HG03439 (cell line): Measurements from ENCODE around the gene CRYBG2.

Experiments
- ATAC-seq: cut with Tn5 transposase; IDR thresholded peaks from one replicate; pipeline ENCODE4 v1.9.1; 2021; ENCODE audit warnings: mild to moderate bottlenecking, moderate library complexity; ENCODE audit not compliant: unreplicated experiment

Gene CRYBG2

GRCh38 chr1:26370591-26371382 lies 16.9 kb upstream of the CRYBG2 start:
- ATAC-seq = no peak

GRCh38 chr1:26368486-26368885 lies 14.6 kb upstream of the CRYBG2 start:
- ATAC-seq = no peak

GRCh38 chr1:26368006-26368405 lies 14.1 kb upstream of the CRYBG2 start:
- no peak for ATAC-seq

- ATAC-seq = no peak
Measured at GRCh38 chr1:26367441-26367840, 13.5 kb upstream of the CRYBG2 start.

- ATAC-seq = no peak
Measured at GRCh38 chr1:26364956-26365355, 11.0 kb upstream of the CRYBG2 start.

- ATAC-seq = no peak
Measured at GRCh38 chr1:26363549-26364448, 9.9 kb upstream of the CRYBG2 start.

- ATAC-seq = no peak
Measured at GRCh38 chr1:26362331-26362730, 8.4 kb upstream of the CRYBG2 start.

- no peak for ATAC-seq
Measured at GRCh38 chr1:26361605-26362122, 7.7 kb upstream of the CRYBG2 start.

GRCh38 chr1:26360807-26361604 lies 7.1 kb upstream of the CRYBG2 start:
- no peak for ATAC-seq

- ATAC-seq = no peak
Measured at GRCh38 chr1:26359981-26360806, 6.3 kb upstream of the CRYBG2 start.

- no peak for ATAC-seq
Measured at GRCh38 chr1:26358411-26359384, 4.8 kb upstream of the CRYBG2 start.

GRCh38 chr1:26357121-26357602 lies 3.2 kb upstream of the CRYBG2 start:
- ATAC-seq = no peak

- ATAC-seq = no peak
Measured at GRCh38 chr1:26356106-26356505, 2.2 kb upstream of the CRYBG2 start.

- no peak for ATAC-seq
Measured at GRCh38 chr1:26354972-26355371, 1.0 kb upstream of the CRYBG2 start.

- ATAC-seq = no peak
Measured at GRCh38 chr1:26353210-26353859, 595 bp downstream of the CRYBG2 start.

- no peak for ATAC-seq
Measured at GRCh38 chr1:26352338-26352679, 1.6 kb downstream of the CRYBG2 start.

- ATAC-seq = no peak
Measured at GRCh38 chr1:26351590-26352337, 2.2 kb downstream of the CRYBG2 start.
